HCT116 (cell line): ENCODE measurements around the gene PYGO2.

ENCODE experiments used
- CEBPB ChIP-seq: IDR thresholded peaks from 2 replicates; pipeline ENCODE4 v1.6.1; 2012; ENCODE audit warnings: low read depth
- CTCF ChIP-seq, 3 experiments: fragments of 200-600 bp in 1 of 3; sonication (generic) in 1 of 3; IDR thresholded peaks in 2 of 3; conservative IDR thresholded peaks in 1 of 3; 2 replicates each; pipeline ENCODE4 v1.5.1; 2012 to 2017; ENCODE audit warnings: low read depth in 2 of 3, low read length in 2 of 3, antibody characterized with exemption in 1 of 3, borderline replicate concordance in 1 of 3, control low read depth in 1 of 3, mild to moderate bottlenecking in 1 of 3, mixed read lengths in 1 of 3, mixed run types in 1 of 3, moderate library complexity in 1 of 3; ENCODE audit not compliant: insufficient read depth in 1 of 3
- EZH2 ChIP-seq: fragments of 200-600 bp; sonication (generic); IDR thresholded peaks from 2 replicates; pipeline ENCODE4 v1.6.1; 2017; ENCODE audit warnings: antibody characterized with exemption, mixed run types
- JUND ChIP-seq: IDR thresholded peaks from 2 replicates; pipeline ENCODE4 v1.6.1; 2012
- POLR2AphosphoS5 ChIP-seq: IDR thresholded peaks from 2 replicates; pipeline ENCODE4 v1.6.1; 2011; ENCODE audit warnings: mild to moderate bottlenecking, low read depth, low read length, moderate library complexity
- RAD21 ChIP-seq: IDR thresholded peaks from 2 replicates; pipeline ENCODE4 v1.6.1; 2012; ENCODE audit warnings: low read depth, mild to moderate bottlenecking
- SP1 ChIP-seq: IDR thresholded peaks from 2 replicates; pipeline ENCODE4 v1.6.1; 2012; ENCODE audit warnings: low read depth
- YY1 ChIP-seq: IDR thresholded peaks from 2 replicates; pipeline ENCODE4 v1.6.1; 2011; ENCODE audit warnings: low read length, low read depth, moderate library complexity, mild to moderate bottlenecking; ENCODE audit not compliant: insufficient replicate concordance; ENCODE audit errors: extremely low read depth
- ZFX ChIP-seq: fragments of 450-650 bp; IDR thresholded peaks from 2 replicates; pipeline ENCODE4 v1.6.1; 2017

GRCh38 chr1:154968731-154969130 lies 7.1 kb upstream of the PYGO2 start:
- TF ChIP-seq POLR2AphosphoS5 = no peak
- TF ChIP-seq RAD21 = no peak
- no peak for TF ChIP-seq SP1
- no peak for TF ChIP-seq ZFX
- no peak for TF ChIP-seq YY1
- no peak for TF ChIP-seq EZH2
- TF ChIP-seq CEBPB = no peak
- no peak for TF ChIP-seq CTCF (IDR thresholded peaks at IDR 0.05 in 2 of 3, conservative IDR thresholded peaks at IDR 0.05 in 1 of 3; ENCODE audit: borderline replicate concordance in 1 of 3, insufficient read depth in 1 of 3, low read depth in 2 of 3, low read length in 2 of 3)
- TF ChIP-seq JUND = no peak
